Renal cortical epithelial cell (primary cell): ENCODE measurements around the gene DBN1. TPM values are rescaled to one million over a fixed set of nuclear protein-coding genes. Genes with fewer than 3 reads are reported as not detected.

Experiments
- DNase-seq: peaks from one replicate; pipeline ENCODE4 v3.0.0-alpha.2; 2011; ENCODE audit warnings: low read depth
- total RNA-seq: library from RNA; depleted of rRNA; stranded (reverse); fragments of >200 nt; gene quantifications from 2 replicates; pipeline ENCODE4 v1.2.3, GENCODE V29; 2014

Gene DBN1
- total RNA-seq, 1 donor from 2014 or later: 241 TPM

DNA sequence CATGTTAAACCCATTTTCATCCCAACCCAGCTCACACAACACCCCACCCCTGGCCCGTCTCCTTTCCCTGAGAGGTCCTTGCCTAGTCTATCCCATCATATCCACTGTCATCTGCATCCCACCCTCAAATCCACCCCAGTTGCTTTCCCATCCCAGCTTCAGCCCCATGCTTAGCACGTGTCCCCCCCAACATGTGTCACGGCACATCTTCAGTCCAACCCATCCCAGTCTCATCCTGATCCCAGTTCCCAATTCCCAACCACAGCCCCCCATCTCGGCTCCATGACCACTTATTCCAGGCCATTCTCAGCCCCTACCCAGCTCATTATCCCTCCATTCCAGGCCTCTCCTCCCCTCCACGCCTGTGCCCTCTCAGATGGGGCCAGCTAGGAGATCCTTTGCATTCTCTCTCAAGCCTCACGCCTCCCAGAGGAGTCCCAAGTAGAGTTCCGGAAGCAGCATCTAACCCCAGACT is 605 bp upstream of the DBN1 start:
- no peak for DNase-seq

DNA sequence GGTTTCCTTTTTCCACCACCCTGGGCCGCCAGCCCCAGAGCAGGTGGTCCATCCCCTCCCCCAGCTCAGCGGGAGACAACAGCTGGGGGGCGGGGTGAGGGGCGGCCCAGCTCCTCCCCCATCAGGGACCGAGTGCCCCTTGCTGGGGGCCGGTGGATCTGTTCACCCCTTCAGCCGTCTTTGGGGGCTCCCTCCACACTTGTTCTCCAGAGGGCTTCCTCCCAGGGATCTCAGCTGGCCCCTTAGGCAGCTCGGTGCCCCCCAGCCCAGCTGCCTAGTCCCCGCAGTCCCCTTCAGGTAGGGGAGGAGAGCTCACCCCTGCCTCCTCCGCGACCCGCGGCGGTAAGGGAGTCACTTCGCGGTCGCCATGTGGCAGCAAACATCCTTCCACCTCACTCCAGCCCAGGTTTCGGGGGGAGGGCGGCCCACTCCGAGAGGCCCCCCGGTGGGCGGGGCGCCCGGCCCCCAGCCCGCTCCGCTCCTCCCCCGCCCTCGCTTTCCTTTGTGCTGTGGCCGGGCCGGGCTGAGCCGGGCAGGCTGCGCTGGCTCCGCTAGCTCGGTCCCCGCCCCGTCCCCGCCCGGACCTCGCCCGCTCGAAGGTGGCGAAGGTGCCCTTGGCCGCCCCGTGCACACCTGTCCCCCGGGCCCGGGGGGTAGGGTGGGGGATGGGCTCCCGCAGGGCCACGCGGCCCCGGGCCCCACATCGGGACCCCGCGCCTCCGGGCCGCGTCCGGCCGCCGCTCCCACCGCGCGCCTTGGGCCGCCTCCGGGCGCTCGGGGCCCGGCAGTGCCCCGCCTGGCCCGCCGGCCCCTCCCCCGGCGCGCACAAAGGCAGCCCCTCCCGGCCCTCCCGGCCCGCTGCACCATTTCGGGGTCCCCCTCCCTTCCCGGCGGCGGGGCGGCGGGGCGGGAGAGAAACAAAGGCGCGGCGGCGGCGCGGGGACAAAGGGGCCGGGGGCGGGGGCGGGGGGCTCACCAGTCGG is 683 bp downstream of the DBN1 start:
- DNase-seq: no peak

DNA sequence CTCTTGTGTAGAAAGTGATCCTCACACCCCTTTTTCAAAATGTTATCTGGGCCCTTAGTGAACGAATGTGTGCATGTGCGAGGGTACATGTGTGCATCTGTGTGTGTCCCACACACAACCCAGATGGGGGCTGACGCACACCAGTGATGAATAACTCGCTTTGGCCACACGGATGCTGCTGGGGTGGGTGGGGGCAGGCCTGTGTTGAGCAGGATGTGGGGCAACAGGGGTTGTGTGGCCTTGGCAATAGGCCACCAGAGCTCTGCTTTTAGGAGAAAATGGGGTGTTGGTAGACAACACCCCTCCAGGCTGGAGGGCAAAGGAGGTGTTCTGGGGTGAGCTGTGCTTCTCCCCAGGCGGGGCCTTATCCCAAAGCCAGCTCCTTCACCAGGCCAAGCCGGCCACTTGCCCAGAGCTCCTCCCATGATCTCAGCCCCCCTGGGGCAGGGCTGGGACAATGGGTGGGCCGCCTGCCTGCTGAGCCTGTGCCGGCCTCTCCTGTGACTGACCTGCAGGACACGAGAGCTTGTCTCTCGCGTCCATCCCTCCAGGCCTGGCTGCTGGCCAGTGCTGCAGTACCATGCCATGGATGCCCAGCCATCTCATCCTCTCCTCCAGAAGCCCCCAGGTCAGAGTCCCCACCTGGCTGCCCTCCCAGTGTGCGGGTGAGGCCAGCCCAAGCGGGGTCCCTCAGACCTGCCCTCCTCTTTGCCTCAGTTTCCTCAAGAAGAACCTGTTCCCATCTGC is 1.7 kb downstream of the DBN1 start:
- no peak for DNase-seq

DNA sequence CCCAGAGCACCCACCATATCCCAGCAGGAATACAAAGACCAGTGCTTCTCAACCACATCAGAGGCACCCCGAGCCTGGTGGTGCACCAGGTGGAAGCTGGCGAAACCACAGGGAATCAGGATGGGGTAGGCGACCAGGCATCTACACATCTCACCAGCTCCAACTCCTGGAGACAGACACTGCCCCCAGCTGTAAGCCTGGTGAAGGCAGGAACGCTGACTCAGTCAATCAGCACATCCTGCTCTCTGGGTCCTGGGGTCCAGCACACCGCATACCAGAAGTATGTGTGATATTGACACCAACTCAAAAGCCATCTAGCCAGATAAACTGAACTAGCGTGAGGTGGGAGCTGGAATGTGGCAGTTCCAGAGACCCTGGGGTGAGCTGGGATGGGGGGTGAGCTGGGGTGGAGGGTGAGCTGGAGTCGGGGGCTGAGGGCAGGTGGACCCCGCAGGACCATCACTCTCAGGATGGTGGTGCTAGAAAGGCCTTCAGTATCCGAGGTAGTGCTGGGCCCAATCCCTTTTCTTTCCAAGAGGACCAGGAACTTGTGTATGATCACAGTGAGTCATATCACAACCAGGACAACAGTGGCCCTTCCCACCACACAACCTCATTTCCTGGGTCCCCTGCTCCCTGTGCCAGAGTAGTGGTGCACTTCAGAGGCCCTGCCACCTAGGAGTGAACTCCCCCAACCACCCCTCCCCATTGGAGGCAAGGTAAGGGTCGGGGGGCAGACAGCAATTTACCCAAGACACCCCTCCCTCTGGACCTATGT is 2.5 kb downstream of the DBN1 start:
- DNase-seq: peak; percentile 34

DNA sequence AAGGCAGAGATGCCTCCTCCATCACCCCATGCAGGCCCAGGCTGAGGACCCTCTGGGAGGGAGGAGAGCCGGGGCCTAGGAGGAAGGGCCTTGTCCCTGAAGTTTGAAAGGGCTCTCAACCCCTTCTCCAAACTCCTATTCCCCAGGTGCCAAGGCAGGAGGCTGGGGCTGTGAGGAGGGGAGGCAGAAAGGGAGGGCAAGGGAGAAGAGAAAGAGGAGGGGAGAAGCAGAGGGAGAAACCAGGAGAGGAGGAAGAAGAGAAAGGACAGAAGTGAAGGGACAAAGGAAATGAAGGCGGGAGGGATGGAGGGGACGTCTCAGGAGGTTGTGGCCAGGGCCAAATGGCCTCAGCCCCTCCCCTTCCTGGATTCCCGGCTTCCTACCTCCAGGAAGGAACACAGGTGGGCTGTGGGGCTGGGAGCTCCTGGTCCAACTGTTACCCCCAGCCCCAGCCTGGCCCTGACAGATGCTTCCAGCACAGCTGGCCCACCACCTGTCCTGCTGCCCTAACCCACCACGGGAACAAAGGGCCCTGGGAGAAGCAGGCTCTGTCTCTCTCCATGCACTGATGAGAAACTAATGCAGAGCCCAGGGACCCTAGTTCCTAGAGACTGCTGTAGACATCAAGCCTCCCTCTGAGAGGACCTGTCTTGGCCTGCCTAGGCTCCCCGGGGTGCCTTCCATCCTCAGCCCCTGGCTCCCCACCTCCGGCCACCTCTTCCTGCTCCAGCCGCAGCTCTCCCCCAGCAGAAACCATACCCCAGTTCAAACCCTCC is 3.5 kb downstream of the DBN1 start:
- no peak for DNase-seq

DNA sequence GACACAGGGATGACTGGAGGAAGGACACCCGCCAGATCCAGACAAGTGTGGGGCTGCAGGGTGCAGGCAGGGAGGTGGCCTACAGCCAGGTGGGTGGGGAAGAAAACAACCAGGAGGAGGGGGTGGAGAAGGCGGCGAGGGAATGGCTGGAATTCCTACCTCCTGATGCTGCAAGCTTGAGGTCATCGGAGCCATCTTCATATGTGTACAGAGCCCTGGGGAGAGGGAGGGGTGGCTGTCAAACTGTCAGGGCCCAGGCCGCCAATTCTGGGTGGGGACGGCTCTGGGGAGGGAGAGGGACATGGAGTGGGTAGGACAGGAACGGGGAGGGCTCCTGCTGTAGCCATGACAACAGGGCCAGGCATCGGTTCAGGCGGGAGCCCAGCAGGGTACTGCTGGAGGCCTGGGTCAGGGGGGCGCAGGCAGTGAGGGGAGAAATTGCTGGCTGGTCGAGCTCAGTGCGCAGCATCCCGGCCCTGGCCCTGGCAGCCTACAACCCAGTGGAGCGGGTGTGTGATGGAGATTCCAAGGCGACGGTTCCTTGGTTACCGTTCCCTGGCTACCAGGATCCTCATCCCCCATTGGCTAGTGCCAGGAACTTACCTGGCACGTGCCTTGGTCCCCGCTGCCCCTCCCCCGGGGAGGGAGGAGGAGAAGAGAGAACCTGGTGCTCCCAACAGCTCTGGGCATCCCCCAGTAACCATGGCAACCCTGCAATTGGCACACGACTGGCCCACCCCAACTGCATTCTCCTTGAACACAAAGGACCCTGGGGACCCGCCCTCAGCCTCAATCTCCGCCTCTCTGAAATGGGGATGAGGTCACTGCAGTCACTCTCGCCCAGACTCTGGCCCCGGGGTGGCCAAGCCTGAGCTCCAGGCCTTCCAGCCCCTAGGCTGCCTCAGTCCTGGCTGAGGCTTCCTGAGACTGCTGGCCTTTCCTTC is 4.5 kb downstream of the DBN1 start:
- no peak for DNase-seq

DNA sequence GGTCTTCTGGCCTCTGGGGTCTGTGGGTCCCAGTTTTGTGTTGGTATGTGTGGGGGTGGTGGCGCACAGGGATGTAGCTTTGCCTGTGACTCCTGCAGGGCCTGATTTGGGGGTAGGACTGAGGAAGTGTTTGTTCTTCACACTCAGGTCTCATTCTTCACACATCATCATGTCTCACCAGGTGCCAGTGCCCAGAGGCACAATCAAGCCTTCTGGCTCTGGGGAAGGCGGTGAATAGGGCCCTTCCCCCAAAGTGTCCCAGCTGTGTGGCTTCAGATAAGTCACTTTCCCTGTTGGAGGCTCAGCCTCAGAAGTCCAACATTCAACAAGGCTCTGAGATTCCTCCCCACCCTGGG is 5.1 kb downstream of the DBN1 start:
- no peak for DNase-seq

DNA sequence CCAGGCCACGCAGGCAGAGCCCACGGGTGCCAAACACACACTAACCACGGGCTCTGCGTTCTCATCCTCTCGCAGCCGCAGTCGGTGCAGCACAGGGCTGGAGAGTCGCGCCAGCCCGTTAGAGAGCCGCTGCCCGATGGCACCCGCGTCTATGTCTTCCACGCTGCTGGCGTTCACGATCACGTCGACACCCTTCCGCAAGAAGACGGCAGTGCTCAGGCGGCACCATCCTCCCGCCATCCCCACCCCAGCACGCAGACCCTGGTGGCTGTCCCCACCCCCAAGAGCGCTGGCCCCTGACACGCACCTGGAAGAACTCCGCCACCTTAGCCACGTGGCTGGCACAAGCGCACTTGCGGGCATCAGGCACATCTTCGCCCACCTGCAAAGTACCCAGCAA is 6.0 kb downstream of the DBN1 start:
- no peak for DNase-seq

DNA sequence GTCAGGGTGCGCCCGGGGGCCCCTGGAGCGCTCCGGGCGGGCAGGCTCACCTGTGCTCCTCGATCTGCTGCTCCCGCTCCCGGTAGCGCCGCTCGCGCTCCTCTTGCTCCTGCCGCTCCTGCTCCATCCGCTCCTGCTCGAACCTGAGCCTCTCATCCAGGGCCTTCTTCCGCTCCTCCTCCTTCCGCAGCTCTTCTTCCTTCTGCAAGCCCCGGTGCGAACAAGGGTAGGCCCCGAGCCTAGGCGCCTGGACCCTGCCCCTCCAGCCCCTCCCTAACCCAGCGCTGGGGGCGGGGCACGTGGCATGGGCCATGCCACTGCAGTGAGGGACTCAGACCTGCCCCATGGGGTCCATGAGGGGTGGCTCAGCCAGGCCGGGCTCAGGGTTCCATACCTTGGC is 6.6 kb downstream of the DBN1 start:
- DNase-seq: no peak

DNA sequence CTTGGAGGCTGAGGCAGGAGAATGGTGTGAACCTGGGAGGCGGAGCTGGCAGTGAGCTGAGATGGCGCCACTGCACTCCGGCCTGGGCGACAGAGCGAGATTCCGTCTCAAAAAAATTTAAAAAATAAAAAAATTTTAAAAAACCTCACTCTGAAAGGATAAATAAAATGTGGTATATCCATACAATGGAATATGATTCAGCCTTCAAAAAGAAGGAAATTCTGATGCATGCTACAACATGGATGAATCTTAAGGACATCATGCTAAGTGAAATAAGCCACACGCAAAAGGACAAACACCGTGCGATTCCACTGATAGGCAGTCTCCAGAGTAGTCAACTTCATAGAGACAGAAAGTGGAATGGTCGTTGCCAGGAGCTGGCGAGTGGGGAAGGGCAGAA is 8.4 kb downstream of the DBN1 start:
- DNase-seq: no peak

DNA sequence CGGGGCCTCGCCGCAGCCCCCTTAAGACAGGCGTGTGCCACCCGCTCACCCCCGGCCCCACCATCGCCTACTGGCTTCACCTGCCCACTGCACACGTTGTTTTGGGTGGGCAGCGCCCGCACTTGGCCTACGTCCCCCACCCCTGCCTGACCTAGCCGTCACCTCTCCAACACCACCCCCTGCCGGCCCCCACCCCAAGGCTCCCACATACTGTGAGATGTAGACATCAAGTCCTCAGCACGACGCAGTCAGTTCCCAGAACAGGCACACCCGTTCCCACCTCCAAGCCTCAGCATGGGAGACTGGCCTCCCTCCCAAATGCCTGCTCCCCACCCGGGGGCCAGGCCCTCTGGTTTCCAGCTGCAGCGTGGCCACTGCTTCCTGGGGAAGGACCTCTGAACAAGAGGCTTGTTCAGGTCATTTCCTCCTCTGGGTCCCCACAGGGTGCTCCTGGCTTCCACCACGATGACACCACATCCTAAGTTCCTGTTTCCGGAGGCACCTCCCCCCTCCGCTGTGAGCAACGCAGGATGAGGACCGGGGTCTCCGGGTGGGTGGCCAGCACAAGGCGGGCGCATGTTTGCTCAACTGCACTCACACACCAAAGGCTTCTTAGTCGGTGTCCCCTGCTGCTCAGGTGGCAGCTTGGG is 11.3 kb downstream of the DBN1 start:
- DNase-seq: no peak

DNA sequence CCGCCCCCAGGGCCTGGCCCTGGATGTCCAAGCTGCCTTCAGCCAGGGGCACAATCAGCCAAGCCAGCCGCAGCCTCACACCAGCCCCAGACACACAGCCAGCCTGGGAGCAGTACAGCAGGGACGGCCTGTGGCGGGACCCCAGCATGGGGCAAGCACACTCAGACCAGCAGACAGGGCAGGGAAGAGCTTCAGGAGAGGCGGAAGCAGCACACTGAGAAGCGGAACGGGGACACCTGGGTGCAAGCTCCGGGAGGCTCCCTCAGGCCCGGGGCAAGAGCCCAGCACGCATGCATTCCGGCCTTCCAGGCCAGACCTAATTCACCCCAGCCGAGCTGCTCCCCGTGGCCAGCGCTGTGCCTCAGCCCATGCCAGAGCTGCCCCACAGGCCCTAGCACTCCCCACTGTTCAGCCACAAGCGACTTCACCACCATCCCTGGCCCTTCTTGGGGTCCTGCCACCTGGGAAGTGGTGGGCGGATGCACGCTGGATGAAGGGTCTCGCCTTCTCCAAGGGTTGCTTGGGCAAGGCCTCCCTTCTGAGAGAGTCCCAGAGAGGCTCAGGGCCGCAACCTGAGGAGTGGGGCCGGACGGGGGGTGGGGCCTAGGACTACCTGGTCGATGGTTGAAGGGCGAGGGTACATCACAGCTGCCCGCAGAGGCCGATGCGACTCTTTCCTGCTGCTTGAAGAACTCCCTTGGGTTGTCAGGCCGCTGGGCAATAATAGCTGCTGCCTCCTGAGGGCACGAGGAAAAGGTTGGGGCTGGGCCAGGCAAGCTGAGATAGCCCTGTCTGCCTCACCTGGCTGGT is 13.4 kb downstream of the DBN1 start:
- DNase-seq: no peak

DNA sequence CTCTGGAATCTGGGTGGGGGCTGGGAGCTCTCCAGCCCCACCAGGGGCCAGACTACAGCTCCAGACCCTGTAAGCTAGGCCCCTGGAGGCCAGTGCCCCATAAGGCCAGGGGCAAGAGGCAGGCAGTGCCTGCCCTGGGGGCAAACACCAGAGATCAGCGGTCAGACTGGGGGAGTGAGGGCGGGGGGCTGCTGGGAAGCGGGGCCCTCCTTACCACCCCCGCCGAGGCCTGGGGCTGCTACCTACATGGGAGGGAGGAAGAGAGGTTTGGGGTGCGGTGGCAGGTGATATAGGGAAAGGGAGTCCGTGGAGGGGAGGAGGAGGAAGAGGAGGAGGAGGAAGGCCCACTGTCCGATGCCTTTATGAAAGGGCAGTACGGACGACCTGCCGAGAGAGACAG is 14.1 kb downstream of the DBN1 start:
- no peak for DNase-seq

DNA sequence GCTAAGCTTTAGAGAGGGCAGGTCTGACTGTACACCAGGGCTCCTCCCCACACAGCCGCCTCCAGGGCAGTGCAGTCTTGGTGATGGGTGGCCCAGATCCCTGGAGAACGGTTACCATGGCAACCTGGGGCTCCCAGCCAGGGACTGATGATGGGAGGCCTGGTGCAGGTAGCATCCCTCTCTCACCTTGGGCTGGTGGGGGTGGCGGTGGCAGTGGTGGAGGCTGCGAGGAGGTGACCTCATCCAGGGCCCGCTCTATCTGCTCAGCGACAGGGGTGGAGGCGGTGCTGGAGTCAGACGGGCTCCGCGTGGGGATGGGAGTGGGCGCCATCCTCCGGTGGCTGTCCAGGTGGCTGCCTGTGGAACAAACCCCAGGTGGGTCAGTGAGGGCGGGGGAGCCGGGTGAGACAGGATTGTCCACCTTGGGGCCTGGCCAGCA is 14.5 kb downstream of the DBN1 start:
- no peak for DNase-seq

DNA sequence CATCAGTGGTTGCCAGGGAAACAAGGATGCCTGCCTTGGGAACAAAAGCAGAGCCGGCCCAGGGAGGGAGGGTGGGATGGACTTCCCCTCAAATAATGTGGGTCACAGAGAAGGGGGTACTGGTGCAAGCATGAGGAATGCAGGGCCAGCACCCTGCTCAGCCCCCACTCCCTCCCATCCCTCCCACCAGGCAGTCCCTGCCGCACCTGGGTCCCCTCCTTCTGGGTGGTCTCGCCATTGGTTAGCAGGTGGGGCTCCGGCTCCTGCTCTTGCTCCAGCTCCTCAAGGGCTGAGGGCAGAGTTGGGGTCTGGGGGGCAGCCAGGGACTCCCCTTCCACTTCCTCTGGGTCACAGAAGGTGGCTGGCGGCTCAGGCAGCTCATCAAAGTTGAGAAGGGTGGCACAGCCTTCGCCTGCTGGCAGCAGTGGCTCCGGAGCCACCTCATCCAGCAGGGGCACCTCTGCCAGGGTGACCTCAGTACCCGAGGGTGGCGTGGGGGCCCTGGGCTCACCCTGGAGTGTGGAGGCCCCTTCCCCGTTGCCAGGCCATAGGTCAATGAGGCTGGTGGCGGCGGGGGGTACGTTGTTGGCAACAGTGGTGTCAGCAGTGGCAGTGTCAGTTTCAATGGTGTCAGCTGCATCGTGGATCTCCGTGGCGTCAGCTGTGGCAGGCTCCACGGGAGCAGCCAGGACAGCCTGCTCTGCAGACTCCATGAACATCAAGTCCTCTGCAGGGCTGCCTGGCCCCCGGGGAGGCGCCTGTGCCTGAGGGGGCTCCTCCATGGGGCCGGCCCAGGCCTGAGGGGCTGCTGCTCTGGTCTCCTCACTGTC is 15.4 kb downstream of the DBN1 start:
- no peak for DNase-seq

DNA sequence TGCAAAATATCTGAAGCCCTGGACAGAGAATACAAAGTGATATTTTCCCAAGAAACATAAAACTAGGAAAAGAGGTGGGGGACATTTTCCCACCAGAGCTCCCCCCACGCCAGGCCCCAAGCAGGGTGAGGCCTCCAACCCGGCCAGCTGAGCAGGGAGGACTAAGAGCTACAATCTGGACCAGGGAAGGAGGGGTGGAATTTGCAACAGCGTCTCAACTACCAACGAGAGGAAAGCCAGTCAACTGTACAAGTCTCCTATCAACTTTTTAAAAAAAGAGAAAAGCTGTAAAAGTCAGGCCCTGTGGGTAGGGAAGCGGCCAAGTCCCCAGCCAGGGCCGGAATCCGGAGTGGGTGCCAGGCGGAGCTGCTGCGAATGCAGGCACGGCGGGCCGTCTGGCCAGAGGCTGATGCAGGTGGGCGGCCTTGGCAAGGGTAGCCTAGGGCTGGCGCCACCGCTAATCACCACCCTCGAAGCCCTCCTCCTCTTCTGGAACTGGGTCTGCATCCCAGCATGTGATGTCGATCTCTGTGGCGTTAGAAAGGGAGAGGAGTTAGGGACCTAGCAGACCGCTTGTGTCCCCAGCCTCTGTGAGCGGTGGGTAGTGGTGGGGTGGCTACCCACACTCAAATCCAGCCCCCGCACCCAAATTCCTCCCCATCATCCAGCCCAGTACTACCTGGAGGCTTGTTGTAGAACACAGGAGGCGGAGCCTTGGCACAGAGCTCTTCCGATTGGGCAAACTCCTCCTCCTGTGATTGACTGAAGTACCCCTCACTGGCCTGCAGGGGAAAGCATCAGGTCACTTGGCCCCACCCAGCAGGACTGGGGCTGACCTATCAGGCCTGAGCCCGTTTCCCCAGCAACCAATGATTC is 16.2 kb downstream of the DBN1 start:
- DNase-seq: peak; percentile 94

DNA sequence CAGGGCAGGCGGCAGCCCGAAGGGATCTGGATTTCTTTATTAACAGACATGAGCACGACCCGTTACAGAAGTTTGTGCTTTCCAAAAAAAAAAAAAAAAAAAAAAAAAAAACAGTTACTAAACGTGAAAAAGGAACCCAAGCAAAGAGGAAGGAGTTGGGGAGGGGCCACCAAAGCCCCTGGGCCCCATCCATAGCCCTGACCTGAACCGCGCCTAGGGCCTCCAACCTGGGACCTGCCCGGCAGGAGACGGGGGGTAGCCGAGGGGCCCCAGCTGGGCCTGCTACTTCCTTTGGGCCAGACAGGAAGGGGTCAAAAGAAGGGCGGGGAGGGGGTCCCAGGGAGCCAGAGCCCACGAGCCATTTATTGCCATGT is 16.9 kb downstream of the DBN1 start:
- DNase-seq: no peak
